Measurements from ENCODE around the gene EMC9.

Gene EMC9

GRCh38 chr14:24146453-24146977 lies 5.1 kb upstream of the EMC9 start, which contains the start of gene PSME2:
TSS of gene PSME2 (minus strand) at chr14:24146610. CDS start at chr14:24146581, 29 bp downstream.
- H3K27me3 ChIP-seq (ENCODE audit: insufficient read depth, low read depth), result no peaks in the 10 kb centered on the region
- H3K27ac ChIP-seq, result peak within 1 kb of the TSS; percentile 46; the same call in 1 of the 2 replicates
- no peak for TF ChIP-seq CTCF (conservative IDR thresholded peaks at IDR 0.05; ENCODE audit: low read depth, low read length)
- no peaks in the 10 kb centered on the region for H3K36me3 ChIP-seq (ENCODE audit: insufficient read depth)
- H3K4me2 ChIP-seq, result peak within 1 kb of the TSS; percentile 80
- H3K4me1 ChIP-seq (ENCODE audit: low read depth, poor library complexity, severe bottlenecking), result peaks cover 13% of the 10 kb centered on the region
- H3K79me2 ChIP-seq (ENCODE audit: insufficient read depth, low read depth), result peaks cover 19% of the 10 kb centered on the region; the same call in 1 of the 2 replicates
- no peaks in the 10 kb centered on the region for H4K20me1 ChIP-seq (ENCODE audit: insufficient read depth)
- peak within 1 kb of the TSS; percentile 59; the same call in 1 of the 2 replicates for H2AFZ ChIP-seq (ENCODE audit: low read depth)
- peak within 1 kb of the TSS; percentile 49; the same call in 1 of the 2 replicates for H3K9ac ChIP-seq
- peak within 1 kb of the TSS; percentile 34 for H3K4me3 ChIP-seq (IDR thresholded peaks at IDR 0.05; ENCODE audit: insufficient read depth, low read depth, low read length)

GRCh38 chr14:24145690-24146452 lies 4.5 kb upstream of the EMC9 start:
- peak overlapping the region; percentile 46; the same call in 1 of the 2 replicates for H3K27ac ChIP-seq
- H2AFZ ChIP-seq (ENCODE audit: low read depth), result no peak overlapping the region

GRCh38 chr14:24145219-24145618 lies 3.8 kb upstream of the EMC9 start:
- no peak overlapping the region for H2AFZ ChIP-seq (ENCODE audit: low read depth)
- peaks cover 19% of the 10 kb centered on the region; the same call in 1 of the 2 replicates for H3K79me2 ChIP-seq (ENCODE audit: insufficient read depth, low read depth)
- no peak overlapping the region; the same call in 1 of the 2 replicates for H3K27ac ChIP-seq
- no peaks in the 10 kb centered on the region for H4K20me1 ChIP-seq (ENCODE audit: insufficient read depth)
- H3K4me2 ChIP-seq, result peak overlapping the region; percentile 80
- H3K36me3 ChIP-seq (ENCODE audit: insufficient read depth), result no peaks in the 10 kb centered on the region
- H3K9ac ChIP-seq, result no peak overlapping the region; the same call in 1 of the 2 replicates
- peaks cover 13% of the 10 kb centered on the region for H3K4me1 ChIP-seq (ENCODE audit: low read depth, poor library complexity, severe bottlenecking)
- H3K4me3 ChIP-seq (IDR thresholded peaks at IDR 0.05; ENCODE audit: insufficient read depth, low read depth, low read length), result no peak overlapping the region
- TF ChIP-seq CTCF (conservative IDR thresholded peaks at IDR 0.05; ENCODE audit: low read depth, low read length), result no peak
- H3K27me3 ChIP-seq (ENCODE audit: insufficient read depth, low read depth), result no peaks in the 10 kb centered on the region

More at GRCh38 chr14:24145690-24146452, 4.5 kb upstream of the EMC9 start:
- Histone ChIP-seq H3K36me3 (ENCODE audit: insufficient read depth) (no peaks in the 10 kb centered on the region), H3K4me2 (peak overlapping the region; percentile 80), H3K4me3 (IDR thresholded peaks at IDR 0.05; ENCODE audit: insufficient read depth, low read depth, low read length) (peak overlapping the region; percentile 34), H3K9ac (peak overlapping the region; percentile 49; the same call in 1 of the 2 replicates), H3K27me3 (ENCODE audit: insufficient read depth, low read depth) (no peaks in the 10 kb centered on the region), H3K79me2 (ENCODE audit: insufficient read depth, low read depth) (peaks cover 19% of the 10 kb centered on the region; the same call in 1 of the 2 replicates), H4K20me1 (ENCODE audit: insufficient read depth) (no peaks in the 10 kb centered on the region), H3K4me1 (ENCODE audit: low read depth, poor library complexity, severe bottlenecking) (peaks cover 13% of the 10 kb centered on the region)
- TF ChIP-seq CTCF (conservative IDR thresholded peaks at IDR 0.05; ENCODE audit: low read depth, low read length), result no peak

- no peak for TF ChIP-seq CTCF (conservative IDR thresholded peaks at IDR 0.05; ENCODE audit: low read depth, low read length)
- Histone ChIP-seq H3K79me2 (ENCODE audit: insufficient read depth, low read depth) (peaks cover 22% of the 10 kb centered on the region; the same call in 1 of the 2 replicates), H3K9ac (no peak overlapping the region), H3K4me3 (IDR thresholded peaks at IDR 0.05; ENCODE audit: insufficient read depth, low read depth, low read length) (no peak overlapping the region), H4K20me1 (ENCODE audit: insufficient read depth) (no peaks in the 10 kb centered on the region), H3K4me2 (no peak overlapping the region), H3K27me3 (ENCODE audit: insufficient read depth, low read depth) (no peaks in the 10 kb centered on the region), H3K27ac (no peak overlapping the region), H3K4me1 (ENCODE audit: low read depth, poor library complexity, severe bottlenecking) (peaks cover 18% of the 10 kb centered on the region), H3K36me3 (ENCODE audit: insufficient read depth) (no peaks in the 10 kb centered on the region), H2AFZ (ENCODE audit: low read depth) (no peak overlapping the region)
Measured at GRCh38 chr14:24144451-24144850, 3.1 kb upstream of the EMC9 start.
